Fibroblast of the conjunctiva (primary cell): Measurements from ENCODE around the gene MGAT1.
"Not testable (repeated sequence)": the region's sequence is repeated elsewhere in the genome, so short reads cannot be mapped to it uniquely, and the experiment has no call there.

Experiments
- DNase-seq: peaks from one replicate; pipeline ENCODE4 v3.0.0-alpha.2; 2010; ENCODE audit warnings: low read depth

Gene MGAT1

DNA sequence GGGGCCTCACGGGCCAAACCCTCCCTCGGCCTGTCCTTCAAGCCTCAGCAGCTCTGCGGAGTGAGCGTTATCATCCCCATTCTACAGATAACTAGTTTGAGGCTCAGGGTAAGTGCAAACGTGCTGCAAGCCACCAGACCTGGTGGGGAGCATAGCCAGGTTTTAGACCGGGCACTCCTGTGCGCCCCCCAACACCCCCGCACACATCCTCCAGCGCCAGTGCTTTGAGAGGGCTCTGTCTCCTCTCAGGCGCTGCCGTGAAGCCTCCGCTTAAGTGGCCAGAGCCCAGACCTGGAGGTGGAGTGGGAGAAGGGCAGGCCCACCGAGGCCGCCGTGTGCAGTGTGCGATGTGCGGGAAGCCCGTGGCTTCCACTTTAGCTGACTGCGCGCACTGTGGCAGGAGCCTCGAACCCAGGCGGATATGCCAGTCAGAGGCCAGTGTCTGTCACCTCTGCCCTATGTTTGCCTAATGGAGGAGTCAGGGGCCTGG, 1.6 kb upstream of the MGAT1 start:
- no peak for DNase-seq

DNA sequence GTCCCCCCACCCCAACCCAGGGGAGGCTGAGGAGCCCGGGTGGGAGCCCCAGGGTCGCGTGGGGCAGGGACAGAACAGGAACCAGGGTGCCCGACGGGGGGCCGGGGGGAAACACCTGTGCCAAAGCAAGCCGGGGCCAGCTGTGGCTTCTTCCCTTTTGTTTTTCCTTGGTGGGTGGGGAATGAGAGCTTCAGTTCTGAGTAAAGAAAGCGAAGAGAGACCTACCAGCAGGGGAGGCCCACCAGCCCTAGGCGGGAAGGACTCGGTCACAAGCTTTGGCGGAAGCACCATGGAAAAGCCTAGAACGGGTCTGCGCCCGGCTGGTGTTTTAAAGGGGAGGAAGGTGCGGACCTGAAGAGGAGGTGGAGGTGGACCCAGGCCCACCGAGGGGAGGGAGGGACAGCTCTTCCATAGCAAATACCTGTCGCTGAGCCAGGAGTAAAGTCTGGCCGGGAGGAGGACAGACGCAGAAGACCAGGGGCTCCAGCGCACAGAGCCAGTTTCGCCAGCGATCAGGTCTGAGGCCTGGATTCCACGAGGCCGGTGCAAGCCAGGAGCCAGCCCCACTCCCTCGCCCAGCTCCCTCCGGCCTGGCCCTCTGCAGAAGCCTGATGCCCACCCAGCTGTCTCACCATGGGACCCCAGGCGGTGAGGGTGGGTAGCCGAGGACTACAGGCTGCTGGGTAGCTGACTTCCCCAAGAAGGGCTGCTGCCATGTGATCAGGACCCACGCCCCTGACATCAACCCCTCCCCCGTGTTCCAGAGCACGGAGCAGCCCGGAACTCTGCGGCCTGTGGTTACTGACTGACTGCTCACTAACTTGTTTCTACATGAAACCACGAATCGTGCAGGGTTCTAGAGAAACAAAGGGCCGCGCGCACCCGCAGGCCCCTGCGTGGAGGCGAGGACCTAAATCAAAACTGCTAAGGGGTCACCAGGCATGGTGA, 849 bp upstream of the MGAT1 start:
- DNase-seq, result no peak

DNA sequence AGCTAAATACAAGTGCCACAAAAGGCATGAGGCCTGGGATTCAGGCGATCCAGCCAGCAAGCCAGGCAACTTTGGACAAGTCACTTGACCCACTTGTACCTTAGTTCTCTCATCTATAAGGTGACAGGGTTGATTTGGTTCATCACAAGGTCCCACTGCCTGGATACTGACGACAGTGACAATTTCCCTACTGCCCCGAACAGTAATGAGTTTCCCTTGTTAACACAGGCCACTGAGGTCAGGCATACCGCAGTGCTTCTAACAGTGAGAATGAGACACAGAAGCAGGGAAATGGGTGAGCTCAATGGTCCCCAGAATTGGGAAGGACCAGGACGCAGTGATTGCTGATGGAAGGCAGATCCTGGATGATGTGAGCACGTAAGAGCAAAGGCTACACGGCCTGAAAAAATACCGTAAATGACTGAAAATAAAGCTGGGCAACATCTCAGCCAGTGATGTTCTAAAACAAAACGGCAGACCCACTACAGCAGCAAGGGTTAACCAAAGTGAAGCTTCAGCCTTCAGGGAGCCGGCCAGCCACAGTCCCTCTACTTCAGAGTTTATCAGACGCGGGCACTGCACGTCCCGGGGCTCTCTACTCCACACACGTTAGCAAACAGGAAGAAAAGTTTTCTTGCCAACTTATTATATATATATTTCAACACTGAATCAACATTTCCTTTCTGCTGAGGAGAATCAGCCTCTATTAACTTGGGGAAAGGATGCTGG, 846 bp downstream of the MGAT1 start:
- DNase-seq, result no peak

DNA sequence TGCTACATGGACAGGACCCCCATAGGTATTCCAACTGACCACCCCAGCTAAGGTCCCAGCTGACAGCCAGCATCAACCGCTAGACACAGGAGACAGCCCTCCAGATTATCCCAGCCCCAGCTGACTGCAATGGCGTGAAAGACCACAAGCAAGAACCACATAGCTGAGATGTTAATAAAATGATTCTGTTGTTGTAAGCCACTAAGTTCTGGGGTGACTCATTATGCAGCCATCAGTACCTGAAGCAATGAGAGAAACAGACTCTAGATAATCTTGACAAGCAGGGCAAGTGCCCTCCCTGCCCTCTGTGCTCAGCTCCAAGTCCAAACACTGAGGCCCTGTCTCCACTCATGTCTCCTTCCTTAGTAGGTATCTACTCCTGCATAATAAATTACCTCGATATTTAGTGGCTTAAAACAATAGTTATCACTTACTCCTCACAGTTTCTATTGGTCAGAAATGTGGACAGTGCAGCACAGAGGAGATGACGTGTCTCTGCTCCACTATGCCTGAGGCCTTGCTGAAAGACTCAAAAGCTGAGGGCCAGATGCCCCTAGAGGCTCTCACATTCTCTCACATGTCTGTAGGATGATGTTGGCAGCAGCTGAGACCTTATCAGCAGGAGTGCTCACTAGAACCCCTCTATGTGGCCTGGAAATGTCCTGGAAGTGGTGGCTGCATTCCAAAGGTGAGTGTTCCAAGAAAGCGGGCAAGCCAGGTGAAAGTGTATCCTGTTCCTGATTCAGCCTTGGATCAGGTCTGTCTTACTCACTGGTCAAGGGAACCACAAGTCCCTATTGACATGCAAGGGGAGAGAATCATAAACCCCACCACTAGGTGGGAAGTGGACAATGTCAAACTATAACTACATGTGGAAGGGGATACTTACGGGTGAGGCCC, 2.5 kb downstream of the MGAT1 start:
- no peak for DNase-seq

DNA sequence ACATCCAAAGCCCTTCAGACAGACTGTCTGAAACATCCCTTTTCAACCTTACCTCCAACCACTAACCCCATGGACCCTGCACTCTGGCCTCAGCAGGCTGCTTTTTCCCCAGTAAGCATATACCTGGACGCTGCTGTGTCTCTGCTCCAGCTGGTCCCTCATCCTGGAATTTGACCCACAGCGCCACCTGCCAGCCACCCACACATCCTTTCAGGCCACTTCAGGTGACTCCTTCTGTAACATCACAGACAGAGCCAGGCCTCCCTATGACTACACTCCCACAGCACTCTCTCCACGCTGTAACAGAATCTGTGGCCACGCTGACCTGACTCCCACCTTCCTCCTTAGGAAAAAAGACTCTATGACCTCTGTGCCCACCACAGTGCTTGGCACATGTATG, 3.4 kb downstream of the MGAT1 start:
- DNase-seq, result no peak

DNA sequence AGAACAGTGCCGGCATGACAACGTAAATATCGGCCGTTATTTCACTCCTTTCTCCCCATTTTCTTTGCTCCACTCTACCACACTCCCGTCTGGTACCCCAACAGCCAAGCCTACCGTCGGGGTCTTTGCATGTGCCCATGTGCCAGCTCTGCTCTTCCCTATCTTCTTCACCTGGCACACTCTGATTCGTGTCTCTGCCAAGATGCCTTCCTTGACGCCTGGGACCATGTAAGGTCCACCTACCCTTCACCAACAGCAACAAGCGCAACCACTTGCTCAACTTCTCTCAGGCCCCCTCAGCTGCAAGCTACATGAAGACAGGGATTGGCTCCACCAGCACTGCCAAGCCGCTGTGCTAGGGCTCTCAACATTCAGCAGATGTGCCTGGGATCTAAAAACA, 4.4 kb downstream of the MGAT1 start:
- no peak for DNase-seq

DNA sequence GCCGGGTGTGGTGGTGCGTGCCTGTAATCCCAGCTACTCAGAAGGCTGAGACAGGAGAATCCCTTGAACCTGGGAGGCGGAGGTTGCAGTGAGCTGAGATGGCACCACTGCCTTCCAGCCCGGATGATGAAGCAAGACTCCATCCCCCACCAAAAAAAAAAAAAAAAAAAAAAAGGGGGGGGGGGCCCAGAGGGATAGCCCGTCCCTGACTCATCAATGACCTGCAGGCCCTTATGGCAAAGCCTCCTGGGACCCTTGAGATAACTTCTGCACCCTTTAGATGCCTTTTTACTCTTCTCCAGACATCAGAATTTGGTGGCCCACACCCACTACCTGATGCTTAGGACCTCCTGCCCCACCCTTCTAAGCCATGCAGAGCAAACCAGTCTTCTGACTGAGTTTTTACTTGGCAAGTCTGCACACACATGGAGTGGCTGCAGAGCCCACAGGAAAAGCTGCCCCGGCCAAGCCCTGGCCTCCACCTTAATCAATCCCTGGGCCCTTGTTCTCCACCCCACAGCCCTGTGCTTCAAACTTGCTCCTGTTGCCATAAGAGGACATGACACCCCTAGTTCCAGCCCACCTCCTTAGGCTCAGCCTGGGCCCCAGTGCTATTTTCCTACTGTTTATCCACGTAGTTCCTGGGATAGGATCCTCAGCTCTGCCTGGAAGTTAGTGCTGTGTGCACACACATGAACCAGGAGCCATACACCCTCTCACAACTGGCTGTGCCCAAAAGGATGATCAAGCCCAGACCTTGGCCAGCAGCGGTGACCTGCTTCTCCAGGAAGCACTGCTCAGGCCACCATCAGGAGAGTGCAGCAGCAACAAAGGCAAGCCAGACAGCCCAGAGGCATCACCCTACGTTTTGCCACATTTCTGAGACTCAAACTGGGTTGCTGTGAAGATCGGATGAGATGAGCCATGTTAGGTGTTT, 5.1 kb downstream of the MGAT1 start:
- DNase-seq, result no peak

DNA sequence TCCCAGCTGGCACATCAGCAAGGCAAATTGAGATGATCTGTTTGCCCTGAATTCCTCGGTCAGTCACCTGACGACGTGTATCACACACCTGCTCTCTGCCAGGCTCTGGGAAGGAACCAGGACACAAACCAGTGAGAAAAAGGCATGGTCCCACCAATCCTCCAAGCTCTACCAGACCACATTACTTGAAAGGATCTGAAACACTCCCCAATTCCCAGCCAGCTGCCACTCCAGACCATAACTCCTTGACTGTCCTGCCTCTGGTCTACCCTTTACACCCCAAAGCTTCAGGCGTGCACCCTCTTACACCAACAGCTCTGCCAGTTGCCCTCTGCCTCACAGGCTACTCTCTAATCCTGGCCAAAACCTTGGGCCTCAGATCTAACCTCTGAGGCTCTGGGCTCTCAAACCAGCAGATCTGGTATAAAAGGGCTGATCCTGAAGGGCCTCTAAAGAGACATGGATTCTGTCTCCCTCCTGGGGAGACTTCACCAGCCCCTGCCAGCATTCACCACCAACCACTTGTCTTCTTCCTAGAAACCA, 6.8 kb downstream of the MGAT1 start:
- DNase-seq, result no peak

DNA sequence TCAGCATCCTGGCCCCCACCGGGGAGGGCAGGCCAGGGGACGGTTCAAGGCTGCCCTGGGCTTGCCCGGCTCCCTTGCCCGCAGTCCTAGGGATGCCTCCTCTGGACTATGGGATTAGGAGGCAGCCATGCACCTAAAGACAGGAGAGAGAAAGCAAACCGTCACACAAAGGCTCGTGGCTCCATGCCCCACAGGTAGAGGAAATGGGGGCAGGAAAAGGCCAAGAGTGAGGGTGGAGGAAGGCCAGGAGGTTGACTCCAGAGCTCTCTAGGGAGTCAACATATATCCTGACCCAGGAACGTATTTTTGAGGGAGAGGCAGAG, 9.7 kb downstream of the MGAT1 start:
- no peak for DNase-seq

DNA sequence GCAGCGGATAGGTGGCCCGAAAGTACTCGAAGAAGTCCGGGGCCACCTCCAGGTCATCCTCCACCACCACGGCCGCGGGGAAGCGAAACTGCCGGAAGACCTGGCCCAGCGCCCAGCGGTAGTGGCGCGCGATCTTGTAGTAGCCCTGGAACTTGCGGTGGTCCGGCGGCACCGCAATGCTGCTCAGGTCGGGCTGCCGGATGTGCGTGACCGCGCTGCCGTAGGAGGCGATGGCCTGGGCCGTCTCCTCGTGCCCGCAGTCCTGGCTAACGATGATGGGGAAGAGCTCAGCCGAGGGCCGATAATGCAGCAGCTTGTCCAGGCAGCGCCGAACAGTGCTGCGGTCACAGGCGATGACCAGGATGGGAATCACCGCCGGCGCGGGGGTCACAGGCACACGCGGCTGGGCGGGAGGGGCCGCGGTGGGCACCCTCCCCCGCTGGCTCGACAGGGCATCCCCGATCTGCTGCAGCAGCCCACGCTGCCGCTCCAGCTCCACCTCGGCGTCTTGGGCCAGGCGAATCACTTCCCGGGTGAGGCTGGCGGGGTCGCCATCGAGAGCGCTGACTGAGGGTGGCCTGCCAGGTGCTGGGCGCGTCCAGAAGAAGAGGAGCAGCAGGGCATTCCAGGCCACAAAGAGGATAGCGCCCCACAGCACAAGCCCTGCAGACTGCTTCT, 10.2 kb downstream of the MGAT1 start:
- DNase-seq, result no peak

DNA sequence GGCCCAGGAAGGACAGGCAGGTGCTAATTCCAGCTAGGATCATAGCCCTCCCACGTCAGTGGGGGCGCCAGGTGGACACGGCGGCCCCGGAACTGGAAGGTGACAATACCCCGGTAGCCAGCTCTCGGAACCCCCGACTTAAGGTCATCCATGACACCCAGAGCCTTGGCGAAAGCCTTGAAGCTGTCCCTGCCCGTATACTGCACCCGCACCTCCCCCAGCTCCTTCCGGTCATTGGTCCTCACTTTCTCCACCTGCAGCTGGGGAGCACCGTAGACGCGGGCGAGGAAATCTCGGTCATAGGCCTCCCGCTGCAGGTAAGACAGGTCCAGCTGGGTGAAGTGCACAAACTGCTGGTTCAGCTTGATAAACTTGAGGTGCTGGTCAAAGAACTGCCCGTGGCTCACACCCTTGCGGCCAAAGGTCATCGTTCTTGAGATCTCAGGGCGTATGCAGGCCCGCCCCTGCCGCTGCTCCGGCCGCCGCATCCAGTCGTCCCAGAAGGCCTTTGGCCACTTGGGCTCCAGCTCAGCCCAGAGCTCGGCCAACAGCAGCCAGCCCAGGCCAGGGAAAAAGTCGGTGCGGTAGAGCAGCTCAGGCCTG, 10.9 kb downstream of the MGAT1 start:
- DNase-seq, result no peak

DNA sequence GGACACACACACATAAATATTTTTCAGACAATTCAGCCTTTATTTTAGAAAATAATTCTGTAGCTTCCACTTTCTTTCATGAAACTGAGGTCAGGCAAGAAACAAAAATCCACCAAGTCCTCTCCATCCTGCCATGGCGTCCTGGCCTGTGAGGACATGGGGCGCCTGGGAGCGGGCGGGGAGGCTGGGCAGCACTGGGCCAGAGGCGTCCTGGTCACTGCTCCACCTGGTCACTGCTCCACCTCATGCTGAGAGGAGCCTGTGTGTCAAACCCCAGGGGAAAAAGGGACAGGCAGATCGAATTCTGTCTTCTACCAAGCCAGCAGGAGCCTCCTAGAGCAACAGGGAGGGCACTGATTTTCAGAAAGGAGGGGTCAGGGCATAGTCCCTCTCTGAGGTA, 12.1 kb downstream of the MGAT1 start:
- no peak for DNase-seq

DNA sequence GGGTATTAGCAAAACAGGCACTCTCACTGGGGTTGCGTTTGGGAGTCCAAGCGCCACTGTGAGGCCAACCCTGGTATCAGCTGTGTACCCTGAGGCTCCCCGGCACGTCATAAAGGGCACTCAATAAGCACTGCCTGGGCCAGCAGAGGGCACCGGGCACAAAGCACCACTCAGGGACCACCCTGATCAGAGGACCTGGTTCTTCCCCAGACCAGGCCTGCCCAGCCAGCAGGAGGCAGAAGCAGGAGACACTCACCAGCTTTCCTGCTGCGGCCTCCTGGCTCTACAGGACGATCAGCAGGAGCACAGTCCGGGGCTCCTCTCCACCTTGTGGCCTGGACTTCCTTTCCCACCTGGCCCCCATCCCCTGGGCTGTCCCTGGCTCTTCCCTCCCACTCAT, 12.6 kb downstream of the MGAT1 start:
- DNase-seq, result no peak

DNA sequence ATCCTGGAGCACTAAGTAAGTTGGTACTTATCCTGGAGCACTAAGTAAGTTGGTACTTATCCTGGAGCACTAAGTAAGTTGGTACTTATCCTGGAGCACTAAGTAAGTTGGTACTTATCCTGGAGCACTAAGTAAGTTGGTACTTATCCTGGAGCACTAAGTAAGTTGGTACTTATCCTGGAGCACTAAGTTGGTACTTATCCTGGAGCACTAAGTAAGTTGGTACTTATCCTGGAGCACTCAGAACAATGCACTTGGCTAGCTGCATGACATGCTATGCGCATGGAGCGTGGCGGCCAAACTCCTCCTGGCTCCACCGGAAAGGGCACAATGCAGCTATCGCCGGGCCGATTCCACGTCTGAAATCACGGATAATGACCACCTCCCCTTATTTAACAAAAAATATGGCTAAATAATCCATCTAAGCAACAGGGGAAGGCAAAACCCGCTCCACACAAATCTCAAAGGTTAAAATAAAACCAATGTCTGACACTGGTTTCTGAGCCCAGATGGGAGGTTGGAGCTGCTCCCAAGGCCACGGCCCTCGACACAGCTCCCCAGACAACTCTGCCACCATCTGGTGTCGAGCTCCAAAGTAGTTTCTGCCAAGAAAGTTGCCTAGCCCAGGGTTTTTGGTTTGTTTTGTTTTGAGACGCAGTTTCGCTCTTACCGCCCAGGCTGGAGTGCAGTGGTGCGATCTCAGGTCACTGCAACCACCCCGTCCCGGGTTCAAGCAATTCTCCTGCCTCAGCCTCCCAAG, 13.8 kb downstream of the MGAT1 start:
- not testable (repeated sequence) for DNase-seq

DNA sequence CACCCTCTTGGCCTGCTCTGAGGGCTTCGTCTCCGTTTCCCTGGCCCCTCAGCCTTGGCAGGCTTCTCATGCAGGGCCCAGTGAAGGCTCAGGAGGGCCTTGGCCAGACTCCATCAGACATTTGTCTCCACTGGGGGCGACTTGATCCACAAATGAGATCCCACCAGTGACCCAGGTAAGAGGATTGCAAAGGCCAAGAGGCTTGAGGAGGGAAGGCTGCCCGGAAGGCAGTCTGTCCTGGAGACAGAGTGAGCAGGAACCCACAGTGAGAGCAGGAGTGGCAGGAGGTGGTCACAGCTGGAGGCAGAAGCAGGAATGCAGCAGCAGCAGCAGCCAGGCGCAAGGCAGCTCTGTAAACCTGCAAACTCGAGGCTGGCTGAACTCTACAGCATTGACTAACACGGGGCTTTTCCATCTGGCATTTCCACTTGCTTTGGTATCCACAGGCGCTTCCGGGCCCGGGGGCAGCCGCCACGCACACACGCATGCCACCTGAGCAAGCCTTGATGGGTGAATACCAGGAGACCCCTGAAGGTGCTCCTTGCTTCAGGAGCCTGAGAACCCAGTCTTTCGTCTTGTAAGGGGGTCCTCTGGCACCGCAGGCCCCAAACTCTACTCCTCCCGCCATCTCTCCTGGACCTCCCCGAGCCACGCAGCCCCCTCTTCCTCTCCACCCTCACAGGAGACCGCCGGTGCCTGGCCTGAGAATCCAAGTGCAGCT, 14.7 kb downstream of the MGAT1 start:
- no peak for DNase-seq

DNA sequence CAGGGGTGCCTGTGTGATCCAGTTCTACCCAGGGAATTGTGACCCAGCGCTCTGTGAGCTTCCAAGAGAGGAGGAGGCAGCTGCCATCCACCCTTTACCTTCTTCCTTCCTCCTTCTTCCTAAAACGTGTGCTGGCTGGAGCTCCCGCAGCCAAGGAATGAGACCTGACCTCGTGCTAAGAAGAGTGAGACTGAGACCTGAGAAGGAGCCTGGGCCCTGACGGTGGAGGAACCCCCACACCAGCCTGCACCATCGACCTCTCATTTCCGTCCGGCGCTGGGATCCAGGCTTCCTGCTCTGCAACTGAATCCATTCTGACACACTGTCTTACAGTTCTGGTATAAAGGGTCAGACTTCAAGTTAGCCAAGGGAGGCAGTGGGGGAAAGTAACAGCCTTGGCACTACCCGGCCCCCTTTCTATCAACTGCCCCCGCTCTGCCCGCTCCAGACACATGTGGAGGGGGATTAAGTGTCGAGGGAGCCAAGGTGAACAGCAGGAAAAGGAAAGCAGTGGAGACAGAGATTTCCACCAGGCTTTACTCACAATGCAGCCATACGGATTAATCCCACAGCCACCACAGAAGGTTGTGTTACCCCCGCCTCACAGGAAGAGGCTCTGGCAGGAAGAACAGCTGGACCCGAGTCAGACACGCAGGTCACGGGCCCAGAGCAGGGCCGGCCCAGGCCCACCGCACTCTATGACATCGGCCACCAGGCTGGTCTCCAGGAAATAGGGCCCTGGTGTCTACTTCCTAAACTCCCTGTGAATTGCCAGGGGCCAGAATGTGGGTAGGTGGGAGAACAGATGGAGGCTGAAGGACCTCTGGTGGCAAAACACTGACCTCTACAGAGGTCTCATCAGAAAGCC, 15.8 kb downstream of the MGAT1 start:
- DNase-seq, result no peak

DNA sequence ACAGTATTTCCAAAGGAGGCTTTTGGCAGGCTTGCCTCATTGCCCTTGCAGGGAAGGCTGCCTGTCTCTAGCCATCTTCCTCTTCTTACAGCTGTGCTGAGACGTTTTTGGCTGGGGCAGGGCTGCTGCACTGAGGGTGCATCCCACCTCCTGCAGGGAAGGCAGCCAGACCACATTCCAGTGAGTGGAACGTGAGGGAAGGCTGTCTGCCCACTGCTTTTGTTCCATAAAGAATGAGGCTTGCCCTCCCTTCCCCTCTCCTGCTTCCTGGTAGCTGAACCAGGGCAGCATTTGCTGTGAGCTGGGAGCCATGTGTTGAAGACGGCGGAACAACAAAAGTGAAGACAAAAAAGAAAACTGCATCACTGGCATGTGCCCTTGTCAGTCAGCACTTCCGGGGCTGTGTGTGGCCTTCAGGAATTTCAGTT, 16.8 kb downstream of the MGAT1 start:
- DNase-seq, result no peak
